Transverse colon (tissue), 4 donors: ENCODE measurements around the gene MCUR1.

Experiments
- EP300 ChIP-seq: sonication (generic); formaldehyde crosslinking; IDR thresholded peaks from one replicate; pipeline ENCODE4 v1.6.1; 2017; ENCODE audit warnings: antibody characterized with exemption, low read depth
- POLR2A ChIP-seq: fragments of 450-650 bp; IDR thresholded peaks from one replicate; pipeline ENCODE4 v1.6.1; 2016; ENCODE audit warnings: antibody characterized with exemption, mild to moderate bottlenecking, moderate library complexity
- POLR2AphosphoS5 ChIP-seq, 3 donors: sonication (generic); formaldehyde crosslinking; IDR thresholded peaks; one replicate each; pipeline ENCODE4 v1.6.1; 2016; ENCODE audit warnings: antibody characterized with exemption in 3 of 3
- TF ChIP-seq, protein P1 (sequence below), 5 experiments: fragments of 200-600 bp in 3 of 5; fragments of 450-650 bp in 2 of 5; sonication (generic) in 3 of 5; IDR thresholded peaks; 1 replicate in 2 of 5; 2 replicates in 3 of 5; pipeline ENCODE4 v1.5.1; 2016 to 2017; ENCODE audit warnings: antibody characterized with exemption in 5 of 5, inconsistent platforms in 3 of 5, mild to moderate bottlenecking in 2 of 5, moderate library complexity in 1 of 5

- no peak for TF ChIP-seq POLR2A
- TF ChIP-seq, protein P1, sequence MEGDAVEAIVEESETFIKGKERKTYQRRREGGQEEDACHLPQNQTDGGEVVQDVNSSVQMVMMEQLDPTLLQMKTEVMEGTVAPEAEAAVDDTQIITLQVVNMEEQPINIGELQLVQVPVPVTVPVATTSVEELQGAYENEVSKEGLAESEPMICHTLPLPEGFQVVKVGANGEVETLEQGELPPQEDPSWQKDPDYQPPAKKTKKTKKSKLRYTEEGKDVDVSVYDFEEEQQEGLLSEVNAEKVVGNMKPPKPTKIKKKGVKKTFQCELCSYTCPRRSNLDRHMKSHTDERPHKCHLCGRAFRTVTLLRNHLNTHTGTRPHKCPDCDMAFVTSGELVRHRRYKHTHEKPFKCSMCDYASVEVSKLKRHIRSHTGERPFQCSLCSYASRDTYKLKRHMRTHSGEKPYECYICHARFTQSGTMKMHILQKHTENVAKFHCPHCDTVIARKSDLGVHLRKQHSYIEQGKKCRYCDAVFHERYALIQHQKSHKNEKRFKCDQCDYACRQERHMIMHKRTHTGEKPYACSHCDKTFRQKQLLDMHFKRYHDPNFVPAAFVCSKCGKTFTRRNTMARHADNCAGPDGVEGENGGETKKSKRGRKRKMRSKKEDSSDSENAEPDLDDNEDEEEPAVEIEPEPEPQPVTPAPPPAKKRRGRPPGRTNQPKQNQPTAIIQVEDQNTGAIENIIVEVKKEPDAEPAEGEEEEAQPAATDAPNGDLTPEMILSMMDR (IDR thresholded peaks at IDR 0.05), result no peak
- no peak for TF ChIP-seq POLR2AphosphoS5 (IDR thresholded peaks at IDR 0.05)
- TF ChIP-seq EP300, result no peak
Measured at GRCh38 chr6:13832778-13833177, 18.4 kb upstream of the MCUR1 start.
